Activated CD4-positive, alpha-beta memory T cell treated with anti-CD3 and anti-CD28 coated beads, Interleukin-2, amount 10 ng/mL, durations not matched to agents 7 days and 5 days (primary cell): Measurements from ENCODE around the gene PRR13. TPM values are rescaled to one million over a fixed set of nuclear protein-coding genes. Genes with fewer than 3 reads are reported as not detected.
A peak's percentile ranks its signal among the peaks of the same experiment; 100 is the strongest.

Source experiments
- CTCF ChIA-PET: fragments of 350-600 bp; sonication (Branson Sonifier 250); formaldehyde crosslinking; loops from one replicate; lab custom pipeline; 2021; ENCODE audit warnings: antibody characterized with exemption, inconsistent platforms; lab: Charles Lee
- POLR2A ChIA-PET: fragments of 350-600 bp; sonication (Branson Sonifier 250); formaldehyde crosslinking; loops from one replicate; lab custom pipeline; 2021; ENCODE audit warnings: antibody characterized with exemption; lab: Charles Lee
- DNase-seq: peaks from one replicate; pipeline ENCODE4 v3.0.0-alpha.2; 2020
- H3K27ac Mint-ChIP-seq: one replicate; pipeline ENCODE4 v1.8.0; 2021; ENCODE audit warnings: mild to moderate bottlenecking, mixed read lengths
- H3K27me3 Mint-ChIP-seq: one replicate; pipeline ENCODE4 v1.8.0; 2021; ENCODE audit warnings: mixed read lengths
- H3K36me3 Mint-ChIP-seq: one replicate; pipeline ENCODE4 v1.8.0; 2021; ENCODE audit warnings: low read depth, mixed read lengths
- H3K4me1 Mint-ChIP-seq: one replicate; pipeline ENCODE4 v1.8.0; 2021; ENCODE audit warnings: mixed read lengths
- H3K4me3 Mint-ChIP-seq: one replicate; pipeline ENCODE4 v1.8.0; 2021; ENCODE audit warnings: mild to moderate bottlenecking, mixed read lengths
- H3K9me3 Mint-ChIP-seq: one replicate; pipeline ENCODE4 v1.8.0; 2021; ENCODE audit warnings: mixed read lengths
- total RNA-seq, 2 experiments: library from RNA; stranded (reverse); gene quantifications; one replicate each; pipeline ENCODE4 v1.2.3, GENCODE V29; 2021

The PRR13 gene
- total RNA-seq, 2 experiments from 2014 or later: 242 to 246 TPM

DNA sequence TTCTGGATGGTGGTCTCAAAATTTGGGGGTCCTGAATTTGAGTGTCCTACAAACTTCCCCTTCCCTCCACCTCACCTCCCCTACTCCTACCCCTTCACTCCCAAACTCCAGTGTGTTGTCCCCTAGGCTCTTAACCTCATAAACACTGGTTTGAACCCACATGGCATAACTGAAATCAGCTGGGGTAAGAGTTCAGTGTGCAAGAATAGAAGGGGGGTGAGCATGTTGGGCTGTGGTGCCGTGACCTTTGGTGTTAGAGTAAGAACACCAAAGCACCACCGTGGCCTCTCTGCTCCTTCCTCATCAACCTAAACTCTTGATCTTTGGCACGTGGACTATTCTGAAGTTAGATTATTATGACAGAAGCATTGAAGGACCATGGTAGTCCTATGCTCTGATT, 21.4 kb downstream of the PRR13 start:
- POLR2A ChIA-PET: interaction anchor here (0.9 to 16.7 kb wide), 2 partner anchors 10 to 11 kb away, joined by 5 to 281 read pairs; no protein-coding TSS in a partner anchor
- peaks cover 95% of the 10 kb centered on the region for H3K36me3 Mint-ChIP-seq
- CTCF ChIA-PET: no interaction called here
- no peaks in the 10 kb centered on the region for H3K9me3 Mint-ChIP-seq
- peaks cover 52% of the 10 kb centered on the region for H3K4me1 Mint-ChIP-seq
- no peak overlapping the region for H3K27ac Mint-ChIP-seq
- no peak overlapping the region for H3K4me3 Mint-ChIP-seq
- H3K27me3 Mint-ChIP-seq: no peaks in the 10 kb centered on the region
- no peak for DNase-seq

DNA sequence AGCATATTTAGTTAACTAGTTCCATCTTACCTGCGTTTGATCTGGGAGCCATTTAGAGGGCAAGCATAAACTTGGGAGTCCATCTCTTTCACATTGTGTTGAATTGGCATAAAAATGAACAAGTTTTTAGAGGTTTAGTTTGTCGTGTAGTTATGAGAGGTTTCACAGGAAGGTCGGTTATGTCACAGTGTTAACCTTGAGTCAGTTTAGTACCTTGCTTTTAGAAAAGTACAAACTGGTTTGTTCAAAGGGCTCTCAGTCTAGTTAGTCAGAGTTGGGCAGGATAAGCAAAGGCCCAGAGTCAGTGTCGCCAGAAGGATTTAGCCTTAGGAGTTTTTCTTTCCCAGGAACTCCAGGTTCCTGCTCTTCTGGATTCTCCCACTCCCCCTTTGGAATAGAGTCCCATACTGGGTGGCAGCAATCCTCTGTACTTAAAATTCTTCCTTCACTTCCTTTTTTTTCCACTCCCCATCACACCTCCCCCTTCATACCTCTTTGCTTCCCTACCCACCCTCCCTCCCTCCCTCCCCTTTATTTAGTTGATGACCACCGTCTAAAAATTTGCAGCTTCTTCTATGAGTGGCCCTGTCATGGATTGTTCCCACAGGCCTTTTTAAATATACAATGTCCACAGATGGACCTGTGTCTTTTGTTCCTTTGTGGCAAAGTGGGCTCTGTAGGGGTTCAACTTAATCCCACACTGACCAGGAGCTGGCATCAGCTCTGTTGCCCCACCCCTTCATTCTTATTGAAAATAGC, 22.4 kb downstream of the PRR13 start:
- no peak overlapping the region for H3K27ac Mint-ChIP-seq

DNA sequence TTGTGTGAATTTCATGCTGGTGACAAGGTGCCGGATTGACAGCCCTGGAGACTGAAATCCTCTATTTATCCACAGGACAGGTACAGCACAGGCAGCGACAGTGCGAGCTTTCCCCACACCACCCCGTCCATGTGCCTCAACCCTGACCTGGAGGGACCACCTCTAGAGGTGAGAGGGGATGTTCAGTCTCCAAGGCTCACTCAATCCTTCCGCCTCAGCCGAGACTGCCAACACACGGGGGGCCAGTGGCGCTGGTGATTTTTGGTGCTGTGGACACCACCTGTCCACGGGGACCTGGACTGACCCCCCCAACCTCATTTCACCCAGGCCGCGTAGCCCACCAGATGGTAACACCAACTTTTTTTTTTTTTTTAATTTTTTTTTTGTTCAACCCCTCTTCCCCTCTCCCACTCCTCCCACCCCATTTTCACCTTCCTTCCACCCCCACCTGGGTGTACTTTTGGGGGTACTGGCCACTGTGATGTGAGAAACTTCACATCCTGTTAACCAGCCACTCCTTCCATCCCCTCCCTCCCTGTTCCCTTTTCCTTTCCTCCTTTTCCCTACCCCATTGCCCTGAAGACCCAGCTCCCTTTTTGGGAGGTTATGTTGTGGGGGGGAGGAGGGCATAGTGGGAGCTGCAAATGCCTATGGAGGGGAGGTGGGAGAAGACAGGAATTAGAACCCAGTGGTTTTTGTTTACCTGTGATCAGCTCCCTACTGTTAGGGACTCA, 23.3 kb downstream of the PRR13 start:
- no peaks in the 10 kb centered on the region for H3K9me3 Mint-ChIP-seq
- H3K36me3 Mint-ChIP-seq: peaks cover 93% of the 10 kb centered on the region
- POLR2A ChIA-PET: interaction anchor here (1.0 to 20.5 kb wide), 3 partner anchors 4 to 44 kb away, joined by 4 to 281 read pairs (median 281); no protein-coding TSS in a partner anchor
- no peak for DNase-seq
- H3K27ac Mint-ChIP-seq: no peak overlapping the region
- CTCF ChIA-PET: interaction anchor here (0.9 to 1.0 kb wide), 2 partner anchors 12 to 44 kb away, joined by 4 to 5 read pairs; no protein-coding TSS in a partner anchor
- H3K27me3 Mint-ChIP-seq: no peaks in the 10 kb centered on the region
- H3K4me1 Mint-ChIP-seq: peaks cover 44% of the 10 kb centered on the region
- no peak overlapping the region for H3K4me3 Mint-ChIP-seq

More for the DNA sequence above, 22.4 kb downstream of the PRR13 start:
- Mint-ChIP-seq H3K4me1 (peaks cover 49% of the 10 kb centered on the region), H3K36me3 (peaks cover 96% of the 10 kb centered on the region), H3K27me3 (no peaks in the 10 kb centered on the region), H3K4me3 (no peak overlapping the region), H3K9me3 (no peaks in the 10 kb centered on the region)
- no peak for DNase-seq
- ChIA-PET CTCF (interaction anchor here (0.9 to 1.0 kb wide), 2 partner anchors 13 to 45 kb away, joined by 4 to 5 read pairs; no protein-coding TSS in a partner anchor), POLR2A (interaction anchor here (16.7 to 20.5 kb wide), 2 partner anchors 3 to 10 kb away, joined by 281 read pairs; no protein-coding TSS in a partner anchor)

DNA sequence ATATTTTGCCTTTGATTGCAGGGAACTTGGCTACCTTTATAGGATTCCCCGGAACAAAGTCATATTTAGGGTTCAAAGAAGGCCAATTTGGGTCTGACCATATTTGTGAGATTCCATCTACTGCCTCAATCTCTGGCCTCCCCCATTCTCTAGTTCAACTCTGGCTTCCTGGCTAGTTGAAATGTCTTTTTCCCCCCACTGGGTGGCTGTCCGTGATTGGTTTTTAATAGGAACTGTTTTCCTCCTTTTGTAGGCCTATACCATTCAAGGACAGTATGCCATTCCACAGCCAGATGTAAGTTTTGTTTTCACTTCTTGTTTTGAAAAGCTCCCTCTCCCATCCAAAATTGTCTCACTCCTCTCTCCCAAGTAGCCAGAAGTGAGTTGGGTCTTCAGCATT, 24.1 kb downstream of the PRR13 start:
- CTCF ChIA-PET: interaction anchor here (0.8 to 1.3 kb wide), 2 partner anchors 11 to 43 kb away, joined by 3 read pairs; no protein-coding TSS in a partner anchor
- POLR2A ChIA-PET: interaction anchor here (1.0 to 20.5 kb wide), 3 partner anchors 5 to 43 kb away, joined by 4 to 281 read pairs (median 281); no protein-coding TSS in a partner anchor
- H3K4me1 Mint-ChIP-seq: peaks cover 40% of the 10 kb centered on the region
- DNase-seq: no peak
- H3K27me3 Mint-ChIP-seq: no peaks in the 10 kb centered on the region
- H3K9me3 Mint-ChIP-seq: no peaks in the 10 kb centered on the region
- no peak overlapping the region for H3K27ac Mint-ChIP-seq
- H3K36me3 Mint-ChIP-seq: peaks cover 90% of the 10 kb centered on the region
- H3K4me3 Mint-ChIP-seq: no peak overlapping the region

DNA sequence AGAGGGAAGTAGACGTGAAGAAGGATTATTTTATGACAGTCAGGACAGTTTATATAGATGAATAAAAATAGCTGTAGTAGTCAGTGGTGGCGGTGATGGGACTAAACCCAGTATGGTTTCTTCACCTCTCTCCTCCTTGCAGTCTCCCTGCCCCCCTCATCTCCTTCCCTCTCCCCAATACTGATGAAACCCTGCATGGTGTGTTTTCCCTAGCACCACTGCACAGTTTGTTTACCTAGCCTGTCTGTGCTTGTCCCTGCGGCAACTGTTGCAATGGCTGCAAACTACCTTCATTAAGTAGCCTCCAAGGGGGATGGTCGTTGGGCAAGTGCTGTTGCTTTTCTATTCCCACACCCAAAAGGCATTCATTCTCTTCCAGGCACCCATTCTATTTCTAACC, 25.1 kb downstream of the PRR13 start:
- Mint-ChIP-seq H3K27me3 (no peaks in the 10 kb centered on the region), H3K4me3 (no peak overlapping the region), H3K9me3 (no peaks in the 10 kb centered on the region), H3K27ac (peak overlapping the region; percentile 40), H3K4me1 (peaks cover 39% of the 10 kb centered on the region), H3K36me3 (peaks cover 88% of the 10 kb centered on the region)
- ChIA-PET POLR2A (interaction anchor here (16.7 to 20.5 kb wide), 2 partner anchors 6 to 7 kb away, joined by 281 read pairs; no protein-coding TSS in a partner anchor), CTCF (interaction anchor here (0.8 to 1.3 kb wide), 2 partner anchors 10 to 42 kb away, joined by 3 read pairs; no protein-coding TSS in a partner anchor)
- no peak for DNase-seq

DNA sequence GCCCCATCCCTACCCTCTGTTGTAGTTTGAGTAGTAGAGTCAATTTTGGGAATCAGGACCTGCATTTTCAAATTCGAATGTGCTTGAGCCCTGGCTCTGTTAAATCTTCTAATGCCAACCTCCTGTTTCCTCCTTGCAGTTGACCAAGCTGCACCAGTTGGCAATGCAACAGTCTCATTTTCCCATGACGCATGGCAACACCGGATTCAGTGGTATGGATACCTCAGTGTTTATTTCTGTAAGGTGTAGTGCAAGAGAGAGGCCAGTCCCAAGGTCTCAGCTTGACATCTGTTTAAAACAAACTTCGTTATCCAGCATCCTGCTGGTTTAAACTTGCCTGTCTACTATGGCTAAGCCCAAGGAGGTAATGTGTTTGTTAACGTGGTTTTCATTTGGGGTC, 25.5 kb downstream of the PRR13 start:
- POLR2A ChIA-PET: interaction anchor here (0.7 to 20.5 kb wide), 4 partner anchors 6 to 217 kb away, joined by 3 to 281 read pairs (median 142); no protein-coding TSS in a partner anchor
- Mint-ChIP-seq H3K9me3 (no peaks in the 10 kb centered on the region), H3K27ac (peak overlapping the region; percentile 40), H3K4me3 (no peak overlapping the region), H3K36me3 (peaks cover 88% of the 10 kb centered on the region), H3K4me1 (peaks cover 43% of the 10 kb centered on the region), H3K27me3 (no peaks in the 10 kb centered on the region)
- CTCF ChIA-PET: interaction anchor here (1.0 to 1.3 kb wide), 2 partner anchors 41 to 42 kb away, joined by 3 to 4 read pairs; no protein-coding TSS in a partner anchor
- no peak for DNase-seq

DNA sequence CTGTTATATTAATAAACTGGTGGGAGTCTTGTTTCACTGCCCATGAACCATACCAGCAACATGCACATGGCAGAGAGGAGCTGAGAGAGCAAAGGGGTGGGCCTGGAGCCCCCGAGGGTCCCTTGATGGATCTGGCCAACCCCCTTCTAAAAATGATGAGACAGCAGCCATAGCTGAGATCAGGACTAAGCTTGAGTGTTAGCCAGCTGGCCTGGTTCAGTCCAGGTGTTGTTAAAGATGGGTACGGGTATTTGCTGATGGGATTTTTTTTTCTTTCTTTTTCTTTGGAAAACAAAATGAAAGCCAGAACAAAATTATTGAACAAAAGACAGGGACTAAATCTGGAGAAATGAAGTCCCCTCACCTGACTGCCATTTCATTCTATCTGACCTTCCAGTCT, 26.3 kb downstream of the PRR13 start:
- no peak for DNase-seq
- Mint-ChIP-seq H3K4me3 (no peak overlapping the region), H3K27me3 (no peaks in the 10 kb centered on the region), H3K36me3 (peaks cover 87% of the 10 kb centered on the region), H3K27ac (no peak overlapping the region), H3K4me1 (peaks cover 45% of the 10 kb centered on the region), H3K9me3 (no peaks in the 10 kb centered on the region)
- CTCF ChIA-PET: interaction anchor here (1.0 kb wide), 1 partner anchor 40 kb away, joined by 4 read pairs; no protein-coding TSS in a partner anchor
- POLR2A ChIA-PET: interaction anchor here (0.7 to 20.5 kb wide), 5 partner anchors 6 to 218 kb away, joined by 3 to 281 read pairs (median 3); partner anchors contain the start of gene MAP3K12

DNA sequence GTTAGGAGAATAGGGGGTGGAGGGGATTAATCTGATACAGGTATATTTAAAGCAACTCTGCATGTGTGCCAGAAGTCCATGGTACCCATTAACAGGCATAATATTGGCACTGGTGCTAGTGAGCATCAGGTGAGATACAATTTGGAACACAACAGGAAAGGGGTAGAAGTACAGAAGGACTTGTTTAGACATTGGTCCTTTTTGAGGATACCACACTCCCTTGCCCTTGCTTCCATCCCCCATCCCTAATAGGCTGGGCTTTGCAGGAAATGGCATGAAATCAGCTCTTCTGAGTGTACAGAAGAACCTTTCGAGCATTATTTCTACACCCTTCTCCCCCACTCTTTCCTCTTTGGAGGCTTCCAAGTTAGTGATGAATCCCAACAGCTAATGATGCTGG, 26.7 kb downstream of the PRR13 start:
- H3K4me3 Mint-ChIP-seq: no peak overlapping the region
- ChIA-PET CTCF (interaction anchor here (1.0 to 1.2 kb wide), 2 partner anchors 40 to 41 kb away, joined by 3 to 4 read pairs; no protein-coding TSS in a partner anchor), POLR2A (interaction anchor here (0.9 to 20.5 kb wide), 4 partner anchors 5 to 31 kb away, joined by 3 to 281 read pairs (median 142); partner anchors contain the start of gene MAP3K12)
- no peaks in the 10 kb centered on the region for H3K9me3 Mint-ChIP-seq
- no peak for DNase-seq
- H3K27me3 Mint-ChIP-seq: no peaks in the 10 kb centered on the region
- H3K4me1 Mint-ChIP-seq: peaks cover 47% of the 10 kb centered on the region
- peaks cover 83% of the 10 kb centered on the region for H3K36me3 Mint-ChIP-seq
- H3K27ac Mint-ChIP-seq: no peak overlapping the region

DNA sequence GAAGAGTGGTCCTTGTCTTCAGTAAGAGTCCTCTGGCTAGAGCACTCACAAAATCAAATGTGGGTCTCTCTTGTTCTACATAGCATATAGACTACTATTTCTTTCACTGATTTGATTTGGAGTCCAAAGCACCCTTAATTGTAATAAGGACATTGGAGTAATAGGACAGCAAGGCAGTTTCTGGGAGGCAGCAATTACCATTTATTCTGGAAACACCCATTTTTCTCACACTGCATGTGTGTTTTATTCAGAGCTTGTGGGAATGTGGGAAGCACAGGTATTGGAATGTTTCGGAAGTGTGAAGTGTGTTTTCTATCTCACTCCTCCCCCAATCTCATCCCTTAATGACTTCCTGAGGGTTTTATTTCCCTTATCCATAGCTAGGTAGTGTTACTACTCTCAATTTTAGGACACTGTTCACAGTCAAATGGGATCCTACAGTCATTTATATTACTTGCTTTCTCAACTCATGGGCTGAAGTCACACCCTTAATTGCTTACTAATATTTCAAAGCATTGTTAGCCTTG, 30.6 kb downstream of the PRR13 start:
- ChIA-PET POLR2A (interaction anchor here (5.6 to 20.5 kb wide), 2 partner anchors 10 to 11 kb away, joined by 34 to 281 read pairs; no protein-coding TSS in a partner anchor), CTCF (interaction anchor here (1.1 to 7.1 kb wide), 3 partner anchors 10 to 127 kb away, joined by 3 to 54 read pairs (median 9); partner anchors contain the start of gene NPFF)
- no peak overlapping the region for H3K27ac Mint-ChIP-seq
- H3K4me3 Mint-ChIP-seq: no peak overlapping the region
- no peaks in the 10 kb centered on the region for H3K9me3 Mint-ChIP-seq
- DNase-seq: no peak
- H3K4me1 Mint-ChIP-seq: peaks cover 60% of the 10 kb centered on the region
- peaks cover 84% of the 10 kb centered on the region for H3K36me3 Mint-ChIP-seq
- H3K27me3 Mint-ChIP-seq: no peaks in the 10 kb centered on the region

DNA sequence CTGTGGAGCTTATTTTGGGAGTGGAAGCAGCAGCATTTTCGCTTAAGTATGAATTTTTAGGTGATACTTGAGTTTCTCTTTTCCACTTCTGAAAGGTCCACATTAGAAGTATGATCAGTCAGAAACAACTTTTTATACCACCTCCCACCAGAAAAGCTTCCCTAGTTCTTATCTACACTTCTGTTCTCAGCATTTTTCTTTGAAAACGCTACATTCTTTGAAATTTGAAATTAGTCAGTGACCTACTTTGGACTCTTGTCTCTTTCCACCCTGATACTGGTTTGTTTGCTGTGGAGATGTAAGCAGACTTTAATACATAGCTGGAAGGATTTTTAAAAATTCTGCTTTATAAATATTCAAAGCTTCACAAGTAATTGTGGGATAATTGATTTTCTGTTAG, 32.5 kb downstream of the PRR13 start:
- CTCF ChIA-PET: interaction anchor here (0.9 to 7.1 kb wide), 6 partner anchors 8 to 151 kb away, joined by 3 to 54 read pairs (median 7); partner anchors contain the start of gene NPFF
- H3K36me3 Mint-ChIP-seq: peaks cover 77% of the 10 kb centered on the region

DNA sequence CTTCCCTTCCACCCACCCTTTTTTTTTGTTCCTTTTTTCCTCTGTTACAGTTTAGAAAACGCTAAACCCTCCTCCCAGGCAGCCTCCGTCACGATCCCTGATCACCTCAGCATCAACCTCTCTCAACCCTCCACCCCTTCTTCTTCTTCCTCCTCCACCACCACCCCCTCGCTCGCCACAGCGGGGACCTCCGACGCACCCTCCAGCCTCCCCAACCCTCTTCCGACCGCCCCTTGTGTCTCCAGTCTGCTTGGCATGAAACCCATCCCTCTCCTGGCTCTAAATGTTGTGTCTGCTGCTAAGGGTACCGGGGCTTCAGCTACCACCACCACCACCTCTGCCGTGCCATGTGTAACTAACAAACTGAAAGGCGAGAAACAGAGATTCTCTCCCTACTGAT, 33.3 kb downstream of the PRR13 start:
- ChIA-PET POLR2A (interaction anchor here (0.7 to 20.5 kb wide), 7 partner anchors 8 to 107 kb away, joined by 3 to 281 read pairs (median 16); partner anchors contain the start of genes MAP3K12 and TARBP2), CTCF (interaction anchor here (0.6 to 7.1 kb wide), 10 partner anchors 16 to 469 kb away, joined by 3 to 54 read pairs (median 4); partner anchors contain the start of genes AAAS, EIF4B, NPFF and TARBP2)
- Mint-ChIP-seq H3K4me3 (peak overlapping the region; percentile 14), H3K27me3 (no peaks in the 10 kb centered on the region), H3K4me1 (peaks cover 67% of the 10 kb centered on the region), H3K36me3 (peaks cover 83% of the 10 kb centered on the region), H3K9me3 (no peaks in the 10 kb centered on the region), H3K27ac (peak overlapping the region; percentile 75)
- no peak for DNase-seq

More for the DNA sequence above, 32.5 kb downstream of the PRR13 start:
- H3K4me3 Mint-ChIP-seq: no peak overlapping the region
- peak overlapping the region; percentile 75 for H3K27ac Mint-ChIP-seq
- peaks cover 63% of the 10 kb centered on the region for H3K4me1 Mint-ChIP-seq
- no peaks in the 10 kb centered on the region for H3K27me3 Mint-ChIP-seq
- no peaks in the 10 kb centered on the region for H3K9me3 Mint-ChIP-seq
- no peak for DNase-seq
- POLR2A ChIA-PET: interaction anchor here (0.7 to 20.5 kb wide), 7 partner anchors 9 to 106 kb away, joined by 3 to 281 read pairs (median 16); partner anchors contain the start of genes MAP3K12 and TARBP2
